Hindlimb muscle (tissue), 1 donor: ENCODE measurements around the gene AVPI1. TPM values are rescaled to one million over a fixed set of nuclear protein-coding genes. Genes with fewer than 3 reads are reported as not detected.
A peak's percentile ranks its signal among the peaks of the same experiment; 100 is the strongest.
"Not testable (repeated sequence)": the region's sequence is repeated elsewhere in the genome, so short reads cannot be mapped to it uniquely, and the experiment has no call there.

Experiments used
- DNase-seq: peaks from one replicate; pipeline ENCODE4 v3.0.0-alpha.2; 2013
- polyA plus RNA-seq: library from polyadenylated mRNA; unstranded; fragments of 120-200 nt; gene quantifications from one replicate; pipeline ENCODE4 v1.2.1, GENCODE V29; 2013; ENCODE audit not compliant: insufficient read length

AVPI1 gene
- polyA plus RNA-seq, 1 donor, result 7.3 TPM

GRCh38 chr10:97682042-97682441 lies 5.0 kb downstream of the AVPI1 start:
- DNase-seq, result no peak

GRCh38 chr10:97679594-97679993 lies 7.4 kb downstream of the AVPI1 start:
- no peak for DNase-seq

GRCh38 chr10:97676770-97677581 lies 10.1 kb downstream of the AVPI1 start:
- DNase-seq, result no peak

GRCh38 chr10:97675222-97675621 lies 11.8 kb downstream of the AVPI1 start:
- no peak for DNase-seq

- no peak for DNase-seq
Observed at GRCh38 chr10:97673736-97674525, 13.1 kb downstream of the AVPI1 start.

- DNase-seq, result no peak
Observed at GRCh38 chr10:97669571-97669970, 17.5 kb downstream of the AVPI1 start.

GRCh38 chr10:97667463-97667862 lies 19.6 kb downstream of the AVPI1 start:
- no peak for DNase-seq

GRCh38 chr10:97666992-97667391 lies 20.0 kb downstream of the AVPI1 start:
- no peak for DNase-seq

GRCh38 chr10:97664282-97664850 lies 22.7 kb downstream of the AVPI1 start:
- DNase-seq, result no peak

- no peak for DNase-seq
Observed at GRCh38 chr10:97659589-97659988, 27.5 kb downstream of the AVPI1 start.

- DNase-seq, result no peak
Observed at GRCh38 chr10:97656777-97657176, 30.3 kb downstream of the AVPI1 start.

GRCh38 chr10:97651773-97652172 lies 35.3 kb downstream of the AVPI1 start:
- DNase-seq, result no peak

GRCh38 chr10:97650726-97651125 lies 36.3 kb downstream of the AVPI1 start:
- no peak for DNase-seq

GRCh38 chr10:97649405-97649750 lies 37.7 kb downstream of the AVPI1 start:
- not testable (repeated sequence) for DNase-seq

- DNase-seq, result no peak
Observed at GRCh38 chr10:97648562-97649404, 38.3 kb downstream of the AVPI1 start.

- no peak for DNase-seq
Observed at GRCh38 chr10:97647556-97647955, 39.5 kb downstream of the AVPI1 start.

- no peak for DNase-seq
Observed at GRCh38 chr10:97644936-97645335, 42.1 kb downstream of the AVPI1 start.

GRCh38 chr10:97643441-97643985 lies 43.5 kb downstream of the AVPI1 start:
- no peak for DNase-seq

GRCh38 chr10:97642471-97643159 lies 44.4 kb downstream of the AVPI1 start:
- not testable (repeated sequence) for DNase-seq

GRCh38 chr10:97640868-97641811 lies 45.9 kb downstream of the AVPI1 start:
- DNase-seq, result peak; percentile 45
